HL-60/S4 treated with retinoic acid at 250 ng/mL for 4 days and 3 days (cell line): ENCODE data around the gene C18orf32.

Experiments used
- in situ Hi-C: fragments of 300-500 bp; cut with MboI; formaldehyde crosslinking; loops from 2 replicates; pipeline ENCODE4 v1.7.0; 2022; ENCODE audit warnings: low sequenced_read_pairs

The C18orf32 gene

DNA sequence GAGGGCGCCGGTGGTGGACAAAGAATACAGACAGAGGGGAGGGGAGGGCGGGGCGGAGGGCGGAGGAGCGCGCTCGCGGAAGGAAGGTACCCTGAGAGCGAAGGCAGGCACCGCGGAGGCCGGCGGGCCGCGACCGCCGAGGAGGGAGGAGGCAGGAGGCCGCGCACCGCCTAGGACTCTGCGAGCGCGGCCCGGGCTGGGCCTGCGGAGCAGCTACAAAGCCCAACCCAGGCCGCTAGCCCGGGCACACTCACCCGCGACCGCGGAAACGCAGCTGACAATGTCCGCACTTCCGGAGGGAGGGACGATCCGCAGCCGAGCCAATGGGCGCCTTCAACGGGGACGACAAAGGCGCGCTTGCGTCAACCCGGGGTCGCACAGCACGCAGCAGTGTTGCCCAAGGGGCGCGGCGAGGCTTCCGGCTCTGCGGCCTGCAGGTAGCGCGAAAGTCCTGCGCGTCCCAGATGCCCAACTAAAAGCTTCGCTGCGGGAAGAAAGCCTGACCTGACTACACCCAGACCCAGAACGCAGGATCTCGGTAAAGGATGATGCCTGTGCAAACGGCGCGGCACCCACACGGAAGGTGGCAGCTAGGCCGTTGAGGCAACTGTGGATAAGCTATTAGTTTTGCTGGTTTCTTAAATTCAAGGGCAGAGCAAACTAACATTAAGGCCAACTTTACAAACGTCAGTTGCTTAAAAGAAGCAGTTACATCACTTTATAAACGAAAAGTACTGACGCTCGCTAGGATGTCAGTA lies at the start of gene C18orf32:
C18orf32 (minus strand) TSS at position 282 of the 758 bp plus-strand sequence. CDS start 3,486 bp downstream, outside the sequence.
- in situ Hi-C loops: no loop called here

DNA sequence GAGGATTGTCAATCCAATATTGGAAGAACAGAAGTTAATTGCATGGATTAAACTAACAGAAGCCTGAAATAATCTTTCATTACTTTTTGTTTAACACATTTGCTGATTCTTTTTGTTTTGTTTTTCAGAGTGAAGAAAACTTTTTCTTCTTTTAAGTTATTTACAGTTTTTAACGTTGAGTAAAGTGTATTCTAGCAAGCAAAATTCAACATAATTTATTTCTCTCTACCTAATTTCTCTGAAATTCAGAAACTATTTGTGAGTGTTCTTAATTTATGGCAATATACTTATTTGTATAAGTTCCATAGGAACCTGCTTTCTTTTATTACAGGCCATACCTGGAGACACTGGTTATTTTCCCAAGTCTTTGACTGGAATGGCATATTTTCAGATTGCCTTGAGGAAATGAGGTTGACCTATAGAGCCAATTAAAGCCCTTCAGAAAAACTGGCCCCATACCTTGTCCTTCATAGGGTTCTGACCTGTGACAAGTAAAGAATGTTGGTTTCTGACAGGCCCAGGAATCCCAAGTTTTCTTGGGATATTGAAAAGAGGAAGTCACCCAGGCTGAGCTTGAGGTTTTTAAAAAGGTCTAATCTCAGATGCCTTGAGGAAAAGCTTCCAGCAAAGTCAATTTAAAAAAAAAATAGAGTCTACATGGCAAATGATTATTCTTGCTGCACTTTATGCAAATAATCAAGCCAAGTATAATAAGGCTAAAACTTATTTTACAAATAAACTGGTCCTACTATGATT lies 48.0 kb upstream of the C18orf32 start:
- in situ Hi-C loops: no loop called here

GRCh38 chr18:49531678-49532153 lies 44.7 kb upstream of the C18orf32 start:
- in situ Hi-C loops: no loop called here

GRCh38 chr18:49529596-49529995 lies 42.6 kb upstream of the C18orf32 start:
- in situ Hi-C loops: no loop called here

DNA sequence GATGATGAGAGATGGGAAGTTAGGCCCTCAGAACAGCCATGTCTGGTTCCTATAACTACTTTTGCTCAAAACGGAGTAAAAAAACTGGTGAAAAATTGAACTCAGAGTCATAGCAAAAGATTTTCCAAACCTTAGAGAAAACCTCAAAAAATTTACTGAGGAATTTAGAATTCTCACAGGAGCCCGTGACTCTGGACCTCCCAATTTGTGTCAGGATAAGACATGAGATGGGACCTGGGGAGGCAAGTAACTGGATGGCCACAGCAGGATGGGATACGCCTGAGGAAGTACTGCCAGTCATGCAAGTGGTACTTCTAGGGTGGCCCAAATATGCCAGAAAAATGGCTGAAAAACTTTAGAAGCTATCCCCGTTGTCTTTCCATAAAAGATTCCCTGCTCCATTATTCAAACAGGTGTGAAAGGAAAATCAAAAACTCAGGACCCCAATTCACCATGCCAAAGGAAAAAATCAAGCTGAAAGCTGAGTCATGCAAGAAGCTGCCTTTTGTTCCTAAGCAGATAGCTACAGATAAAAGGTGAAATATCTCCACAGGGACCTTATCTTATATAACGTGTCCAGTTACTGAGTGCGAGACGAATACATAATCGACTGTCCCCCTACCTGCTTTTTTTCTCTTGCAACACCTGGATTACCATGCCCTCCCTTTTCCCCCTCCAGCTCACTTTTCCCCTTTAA lies 40.7 kb upstream of the C18orf32 start:
- in situ Hi-C loops: no loop called here

DNA sequence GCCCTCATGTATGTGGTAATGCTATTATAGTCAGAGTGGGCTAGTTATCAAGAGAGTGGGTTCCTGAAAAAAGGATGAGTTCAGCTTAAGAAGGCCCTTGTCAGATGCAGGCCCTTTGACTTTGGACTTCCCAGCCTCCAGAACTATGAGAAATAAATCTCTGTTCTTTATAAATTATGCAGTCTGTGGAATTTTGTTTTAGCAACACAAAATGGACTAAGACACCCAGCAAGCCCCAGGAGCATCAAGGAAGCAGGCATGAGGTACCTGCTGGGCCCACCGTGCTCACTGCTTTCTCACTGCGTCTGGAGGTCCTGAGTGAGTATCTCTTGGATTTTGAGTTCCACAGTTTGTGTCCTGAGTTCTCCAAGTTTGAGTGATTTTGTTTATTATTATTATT lies 38.9 kb upstream of the C18orf32 start:
- in situ Hi-C loops: no loop called here

DNA sequence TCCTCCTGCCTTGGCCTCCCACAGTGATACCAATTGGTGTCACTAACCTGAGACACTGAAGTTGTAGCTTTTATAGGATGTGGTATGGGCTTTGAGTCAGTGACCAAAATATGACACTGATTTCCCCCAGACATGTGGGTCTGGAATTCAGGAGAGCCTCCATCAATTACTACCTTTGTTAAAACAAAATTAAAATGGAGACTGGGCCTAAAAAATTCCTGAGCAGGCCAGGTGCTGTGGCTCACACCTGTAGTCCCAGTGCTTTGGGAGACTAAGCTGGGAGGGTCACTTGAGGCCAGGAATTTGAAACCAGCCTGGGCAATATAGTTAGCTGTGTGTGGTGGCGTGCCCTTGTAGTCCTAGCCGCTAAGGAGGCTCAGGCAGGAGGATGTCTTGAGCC lies 37.9 kb upstream of the C18orf32 start:
- in situ Hi-C loops: loop anchor here (25.0 kb wide), 1 partner anchor 337 kb away; no protein-coding TSS in a partner anchor

DNA sequence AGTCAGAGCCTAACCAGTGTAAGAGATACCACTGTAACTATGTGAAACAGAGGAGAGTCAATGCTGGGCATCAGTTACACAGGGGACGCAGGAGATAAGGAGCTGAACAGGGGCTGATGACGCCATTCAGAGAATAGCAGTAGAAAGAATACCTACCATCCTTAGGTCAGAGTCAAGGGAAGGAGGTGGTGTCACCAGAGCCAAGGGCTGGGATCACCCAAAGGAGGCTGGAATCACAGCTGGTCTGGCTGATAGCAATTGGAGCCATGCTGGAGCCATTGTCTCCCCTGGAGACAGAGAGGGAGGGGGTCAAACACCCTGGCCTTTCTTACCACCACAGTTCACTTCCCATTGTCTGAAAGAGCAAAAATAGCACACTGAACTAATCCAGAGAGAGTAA lies 37.3 kb upstream of the C18orf32 start:
- in situ Hi-C loops: loop anchor here (25.0 kb wide), 1 partner anchor 338 kb away; no protein-coding TSS in a partner anchor

GRCh38 chr18:49523580-49524093 lies 36.6 kb upstream of the C18orf32 start:
- in situ Hi-C loops: loop anchor here (25.0 kb wide), 1 partner anchor 339 kb away; no protein-coding TSS in a partner anchor

DNA sequence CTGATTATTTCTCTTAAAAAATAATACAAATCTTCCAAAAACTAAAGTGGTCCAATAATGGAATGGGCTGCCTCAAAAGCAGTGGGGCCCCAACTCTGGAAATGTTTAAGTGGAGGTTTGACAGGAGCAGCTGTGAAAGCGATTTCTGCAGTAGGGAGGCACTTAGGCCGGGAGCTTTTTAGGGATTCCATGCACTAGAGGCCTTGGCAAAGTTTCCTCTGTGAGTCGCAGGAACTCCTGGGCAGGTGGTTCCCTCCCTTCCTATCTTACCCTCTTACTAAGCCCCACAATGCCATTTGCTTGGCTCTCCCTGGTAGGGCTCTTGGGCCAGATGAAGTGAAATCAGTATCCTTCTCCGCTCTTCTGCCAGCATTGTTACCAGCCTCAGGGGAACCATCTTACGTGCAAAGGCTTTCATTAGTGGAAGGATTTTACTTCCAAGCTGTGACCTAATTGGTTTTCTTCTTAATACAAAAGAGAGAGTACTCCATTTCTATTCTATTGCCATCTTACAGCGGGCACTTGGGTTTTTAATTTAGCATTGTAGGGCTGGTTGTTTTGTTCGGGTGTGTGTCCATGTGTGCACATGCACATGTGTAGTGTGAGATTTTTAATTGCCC lies 34.3 kb upstream of the C18orf32 start:
- in situ Hi-C loops: loop anchor here (25.0 kb wide), 1 partner anchor 341 kb away; no protein-coding TSS in a partner anchor

DNA sequence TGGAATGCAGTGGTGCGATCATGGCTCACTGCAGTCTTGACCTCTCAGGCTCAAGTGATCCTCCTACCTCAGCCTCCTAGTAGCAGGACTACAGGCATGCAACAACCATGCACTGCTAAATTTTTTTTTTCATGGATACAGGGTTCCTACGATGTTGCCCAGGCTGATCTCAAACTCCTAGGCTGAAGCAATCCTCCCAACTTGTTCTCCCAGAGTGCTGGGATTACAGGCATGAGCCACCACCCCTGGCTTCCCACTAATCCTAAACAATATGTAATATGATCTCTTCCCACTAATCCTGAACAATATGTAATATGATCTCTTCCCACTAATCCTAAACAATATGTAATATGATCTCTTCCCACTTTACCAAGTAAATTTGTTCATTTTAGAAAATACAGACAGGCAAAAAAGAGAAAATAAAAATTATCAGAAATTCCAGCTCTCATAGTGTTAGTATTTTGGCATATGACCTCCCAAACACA lies 33.7 kb upstream of the C18orf32 start:
- in situ Hi-C loops: loop anchor here (25.0 kb wide), 1 partner anchor 342 kb away; no protein-coding TSS in a partner anchor

DNA sequence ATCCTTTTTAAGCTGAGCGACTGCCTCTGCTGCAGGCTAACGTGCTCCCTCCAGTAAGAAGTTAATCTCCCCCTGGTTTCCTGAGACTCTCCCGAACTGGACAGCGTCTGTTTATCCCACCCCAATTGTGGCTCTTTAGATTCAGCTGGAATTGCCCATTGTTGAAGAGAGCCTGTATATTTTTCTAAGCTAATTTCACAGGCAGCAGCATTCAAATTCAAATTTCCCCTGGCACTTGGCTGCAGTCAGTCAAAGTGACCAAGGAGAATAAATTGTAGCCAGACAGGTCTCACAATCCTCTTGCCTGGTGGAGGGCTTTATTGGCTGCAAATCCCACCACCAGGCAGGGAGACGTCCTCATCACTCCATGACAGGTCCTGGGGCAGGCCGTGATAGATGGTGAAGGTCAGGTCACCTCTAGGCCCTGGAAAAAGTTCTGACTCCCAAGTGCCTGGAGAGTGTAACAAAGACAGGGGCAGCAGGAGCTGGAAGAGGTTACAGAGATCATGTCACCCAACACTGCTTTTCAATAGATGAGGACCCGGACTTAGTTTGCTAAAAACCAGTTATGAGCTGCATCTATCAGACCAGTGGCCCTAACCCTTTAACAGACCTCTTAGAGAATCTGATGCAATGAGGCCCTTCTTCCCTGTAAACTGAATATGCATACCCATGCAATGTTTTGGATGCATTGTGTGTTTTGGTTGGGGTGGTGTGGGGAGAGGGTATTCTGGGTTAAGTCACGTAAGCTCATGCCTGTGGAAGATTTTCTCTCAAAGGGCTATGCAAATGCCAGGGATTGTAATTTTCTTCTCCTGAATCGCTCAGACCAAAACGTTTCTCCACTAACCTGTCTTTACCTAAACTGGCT lies 32.3 kb upstream of the C18orf32 start:
- in situ Hi-C loops: loop anchor here (25.0 kb wide), 1 partner anchor 343 kb away; no protein-coding TSS in a partner anchor

- in situ Hi-C loops: loop anchor here (25.0 kb wide), 1 partner anchor 345 kb away; no protein-coding TSS in a partner anchor
Measured at GRCh38 chr18:49517483-49517882, 30.4 kb upstream of the C18orf32 start.

DNA sequence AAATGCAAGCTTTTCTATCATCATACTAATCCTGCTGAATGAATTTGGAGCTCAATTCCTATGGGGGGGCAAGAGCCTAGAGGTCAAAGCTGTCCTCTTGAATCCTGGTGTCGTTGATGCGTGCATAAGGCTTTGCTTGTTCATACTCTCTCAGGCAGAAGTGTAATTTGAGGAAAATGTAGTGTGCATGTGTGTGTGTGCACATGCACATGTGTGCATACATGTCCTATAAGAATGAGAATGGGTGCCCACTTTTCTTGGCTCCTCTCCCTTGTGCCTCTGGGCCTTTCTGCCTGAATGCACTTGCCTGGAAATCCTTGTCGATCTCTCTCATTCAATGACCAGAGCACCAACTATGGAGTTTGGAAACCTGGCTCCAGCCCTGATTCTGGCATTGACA lies 28.5 kb upstream of the C18orf32 start:
- in situ Hi-C loops: loop anchor here (25.0 kb wide), 1 partner anchor 347 kb away; no protein-coding TSS in a partner anchor

GRCh38 chr18:49515003-49515402 lies 28.0 kb upstream of the C18orf32 start:
- in situ Hi-C loops: loop anchor here (25.0 kb wide), 1 partner anchor 347 kb away; no protein-coding TSS in a partner anchor

DNA sequence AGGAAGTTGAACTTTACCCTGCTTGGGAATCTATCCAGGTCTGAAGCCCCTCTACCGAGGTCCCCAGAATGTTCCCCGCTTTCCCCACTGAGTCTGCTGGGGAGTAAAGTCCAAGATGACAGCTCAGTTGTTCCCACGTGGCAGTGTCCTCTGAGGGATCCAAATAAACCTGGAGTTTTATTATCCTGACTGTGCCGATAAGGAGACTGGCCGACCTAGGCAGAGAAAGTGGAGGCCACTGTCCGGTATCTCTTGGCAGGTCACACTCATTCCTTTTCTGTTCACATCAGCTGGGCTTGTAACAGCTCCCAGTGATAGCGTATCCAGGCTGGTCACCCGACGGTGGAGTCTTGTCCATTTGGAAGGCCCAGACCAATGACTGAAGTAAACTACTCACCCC lies 27.5 kb upstream of the C18orf32 start:
- in situ Hi-C loops: loop anchor here (25.0 kb wide), 1 partner anchor 348 kb away; no protein-coding TSS in a partner anchor

DNA sequence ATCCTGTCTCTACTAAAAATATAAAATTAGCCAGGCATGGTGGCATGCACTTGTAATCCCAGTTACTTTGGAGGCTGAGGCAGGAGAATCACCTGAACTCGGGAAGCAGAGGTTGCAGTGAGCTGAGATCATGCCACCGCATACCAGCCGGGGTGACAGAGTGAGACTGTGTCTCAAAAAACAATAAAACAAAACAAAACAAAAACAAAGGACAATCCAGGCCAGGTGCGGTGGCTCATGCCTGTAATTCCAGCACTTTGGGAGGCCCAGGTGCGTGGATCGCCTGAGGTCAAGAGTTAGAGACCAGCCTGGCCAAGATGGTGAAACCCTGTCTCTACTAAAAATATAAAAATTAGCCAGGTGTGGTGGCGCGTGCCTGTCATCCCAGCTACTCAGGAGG lies 25.8 kb upstream of the C18orf32 start:
- in situ Hi-C loops: loop anchor here (25.0 kb wide), 1 partner anchor 349 kb away; no protein-coding TSS in a partner anchor

DNA sequence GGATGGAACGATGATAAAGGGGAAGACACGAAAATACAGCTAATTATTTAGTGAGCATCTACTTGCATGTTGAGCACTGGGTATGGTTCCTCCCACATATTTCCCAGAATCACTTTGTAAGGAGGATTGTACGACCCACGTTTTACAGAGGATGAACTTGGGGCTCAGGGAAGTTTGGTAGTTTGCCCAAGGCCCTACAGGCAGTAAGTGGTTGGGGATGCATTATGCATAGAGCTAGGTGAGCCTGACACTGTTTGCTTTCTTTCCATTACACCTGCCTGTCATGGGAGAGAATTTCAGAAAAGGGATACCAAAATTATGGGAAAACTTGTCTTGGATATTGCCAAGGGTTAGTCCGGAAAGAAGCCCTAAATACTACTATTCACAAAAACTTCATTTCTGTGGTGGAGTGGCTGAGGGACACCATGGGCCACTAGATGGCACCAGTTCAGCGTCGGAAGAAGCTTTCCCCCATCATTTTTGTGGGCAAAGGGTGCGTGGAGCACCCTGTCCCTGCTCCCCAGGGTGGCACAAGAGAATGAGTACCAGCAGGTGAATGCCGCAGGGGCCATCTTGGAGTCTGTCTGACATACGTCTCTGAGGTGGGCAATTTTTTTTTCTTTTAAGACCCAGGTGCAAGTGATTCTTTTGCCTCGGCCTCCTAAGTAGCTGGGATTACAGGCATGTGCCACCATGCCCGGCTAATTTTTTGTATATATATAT lies 23.5 kb upstream of the C18orf32 start:
- in situ Hi-C loops: loop anchor here (25.0 kb wide), 1 partner anchor 352 kb away; no protein-coding TSS in a partner anchor
